Heart left ventricle (tissue), 16 donors: ENCODE results near the gene GSTA5. TPM values are rescaled to one million over a fixed set of nuclear protein-coding genes. Genes with fewer than 3 reads are reported as not detected.
"Not testable (repeated sequence)": the region's sequence is repeated elsewhere in the genome, so short reads cannot be mapped to it uniquely, and the experiment has no call there.

Source experiments
- ATAC-seq, 4 donors: fragments of 200-7000 bp; cut with Tn5 transposase; one replicate each; pipeline ENCODE4 v1.9.1; 2020 to 2022; ENCODE audit warnings: moderate library complexity in 4 of 4, mild to moderate bottlenecking in 3 of 4, moderate number of reproducible peaks in 1 of 4
- DNase-seq, 5 donors: peaks; one replicate each; pipeline ENCODE4 v3.0.0-alpha.2; 2020
- H3K27ac ChIP-seq, 12 donors: fragments of 200-600 bp; sonication (generic) in 4 of 12; one replicate each; pipeline versions ENCODE4 v1.5.0 to v1.8.0; 2016 to 2022; ENCODE audit warnings: mild to moderate bottlenecking in 2 of 12
- H3K27me3 ChIP-seq, 9 donors: fragments of 200-600 bp; sonication (generic) in 2 of 9; one replicate each; pipeline versions ENCODE4 v1.5.1 to v1.8.0; 2016 to 2022; ENCODE audit warnings: mild to moderate bottlenecking in 3 of 9
- H3K36me3 ChIP-seq, 9 donors: fragments of 200-600 bp; sonication (generic) in 2 of 9; one replicate each; pipeline versions ENCODE4 v1.5.0 to v1.8.0; 2018 to 2022; ENCODE audit warnings: mild to moderate bottlenecking in 2 of 9
- H3K4me1 ChIP-seq, 12 donors: fragments of 200-600 bp; sonication (generic) in 4 of 12; one replicate each; pipeline versions ENCODE4 v1.5.0 to v1.8.0; 2016 to 2022; ENCODE audit warnings: mild to moderate bottlenecking in 3 of 12
- H3K4me3 ChIP-seq, 12 donors: fragments of 200-600 bp; sonication (generic) in 4 of 12; one replicate each; pipeline versions ENCODE4 v1.5.0 to v1.8.0; 2017 to 2022; ENCODE audit warnings: mild to moderate bottlenecking in 9 of 12, moderate library complexity in 4 of 12
- H3K9me3 ChIP-seq, 12 donors: fragments of 200-600 bp; sonication (generic) in 4 of 12; one replicate each; pipeline versions ENCODE4 v1.5.0 to v1.8.0; 2016 to 2022; ENCODE audit warnings: mild to moderate bottlenecking in 1 of 12
- CTCF ChIP-seq, 12 donors: fragments of 200-600 bp; sonication (generic) in 4 of 12; IDR thresholded peaks; one replicate each; pipeline versions ENCODE4 v1.5.0 to v1.8.0; 2018 to 2022; ENCODE audit warnings: antibody characterized with exemption in 12 of 12, mild to moderate bottlenecking in 5 of 12
- POLR2A ChIP-seq, 2 donors: fragments of 450-650 bp; IDR thresholded peaks; one replicate each; pipeline ENCODE4 v1.6.1; 2017; ENCODE audit warnings: antibody characterized with exemption in 2 of 2, mild to moderate bottlenecking in 2 of 2, moderate library complexity in 2 of 2
- WGBS, 4 donors: extraction: QIAGEN DNeasy Blood & Tissue Kit in 2 of 4; methylation state at CpG; one replicate each; pipeline versions ENCODE4 v1.1.5 to v1.1.7; 2013 to 2018; 5-methylcytosine and 5-hydroxymethylcytosine counted together
- intact Hi-C, 10 donors: fragments of 100-400 bp; cut with DNase I; formaldehyde crosslinking; loops; one replicate each; pipeline versions ENCODE4 v1.11.1 to v1.14.2; 2022
- polyA plus RNA-seq, 2 donors: library from polyadenylated mRNA; stranded (reverse); fragments of 200-250 nt; gene quantifications; one replicate each; pipeline ENCODE4 v1.2.3, GENCODE V29; 2013
- total RNA-seq, 9 donors: library from RNA; depleted of rRNA in 2 of 9; stranded (reverse); fragments of >200 nt in 2 of 9; fragmentation: NEBNext Ultra II Directional in 3 of 9; extraction: Animal tissue kit (Norgen Biotek cat#: 25700) in 3 of 9; gene quantifications; one replicate each; pipeline versions ENCODE4 v1.1.0 to v1.2.4, GENCODE V29; 2016 to 2023
- donor health status: ischemic (EF 13 %, LVEDD 7.1; RV severe dilation, severe dysfunction).
- donor health status: healthy with polysubstance abuse.
- donor health status: DM: no; HTN: yes; CAD: no.
- donor health status: DM: no; HTN: no; CAD: no.
- donor health status: ischemic (EF 25% LVEDD 6.9; RV normal size, moderate dysfunction).
- donor health status: ischemic (EF 25% LVEDD 5.7; RV mildly dilated, moderate dysfunction).
- donor health status: healthy.
- donor health status: DM: yes; HTN: yes; CAD: no.
- donor health status: ischemic (EF 35%, LVEDD 5.7; RV mildly dilated, moderate dysfunction).
- donor health status: nonischemic (EF 11% LVEDD 7.7; RV severe dilation, severe dysfunction).
- donor health status: DM: yes; HTN: yes; CAD: no.
- donor health status: PGD.
- donor health status: ischemic (EF 29% LVEDD 5.4; RV normal size, mild dysfunction).
- donor health status: nonischemic (EF 23%, LVEDD 6.1; RV moderate dilation, normal function).

The GSTA5 gene
- total and polyA plus RNA-seq, 11 donors = not detected

DNA sequence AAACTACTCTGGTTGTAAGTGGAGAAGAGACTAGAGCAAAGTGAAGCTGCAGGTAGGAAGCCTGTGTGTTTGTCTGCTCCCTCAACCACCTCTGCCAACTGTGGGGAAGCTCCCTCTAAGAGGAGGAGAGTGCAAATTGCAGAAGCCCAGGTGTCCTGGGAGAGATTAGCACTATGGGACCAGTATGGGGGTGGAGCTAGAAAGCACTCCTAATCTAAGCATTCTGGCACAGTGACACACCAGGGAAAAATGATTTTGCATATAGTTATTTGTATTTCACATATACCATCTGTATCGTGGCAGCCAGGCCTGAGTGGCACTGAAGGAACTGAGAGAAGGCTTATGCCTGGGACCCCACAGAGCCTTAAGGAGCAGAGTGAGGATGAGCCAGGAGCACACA is 49.8 kb downstream of the GSTA5 start:
- 0% methylated on average over 1 of the region's 1 CpG for WGBS, 4 donors
- no peaks in the 10 kb centered on the region for H3K36me3 ChIP-seq
- intact Hi-C loops = no loop called here
- DNase-seq (no peak), ATAC-seq (no peak)
- TF ChIP-seq CTCF (IDR thresholded peaks at IDR 0.05) = no peak
- no peak for TF ChIP-seq POLR2A (IDR thresholded peaks at IDR 0.05)
- H3K9me3 ChIP-seq = peaks cover 0 to 2% (median 0%) of the 10 kb centered on the region in 12 donors
- no peak overlapping the region for H3K27ac ChIP-seq
- no peaks in the 10 kb centered on the region for H3K27me3 ChIP-seq
- H3K4me3 ChIP-seq = no peak overlapping the region
- H3K4me1 ChIP-seq = no peaks in the 10 kb centered on the region

DNA sequence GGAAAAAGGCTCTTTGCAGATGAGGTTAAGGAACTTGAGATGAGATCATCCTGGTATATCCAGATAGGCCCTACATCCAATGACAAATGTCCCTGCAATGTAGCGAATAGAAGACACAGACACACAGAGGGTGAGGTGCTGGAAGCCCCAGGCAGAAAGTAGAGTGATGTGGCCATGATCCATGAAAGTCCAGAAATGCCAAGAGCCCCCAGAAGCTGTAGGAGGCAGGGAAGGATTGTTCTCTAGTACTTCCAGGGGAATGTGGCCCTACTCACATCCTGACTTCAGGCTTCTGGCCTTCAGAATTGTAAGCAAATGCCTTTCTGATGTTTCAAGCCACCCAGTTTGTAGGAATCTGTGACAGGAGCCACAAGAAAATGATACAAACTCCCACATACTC is 51.0 kb downstream of the GSTA5 start:
- not testable (repeated sequence) for H3K36me3 ChIP-seq, H3K27me3 ChIP-seq, ATAC-seq, H3K9me3 ChIP-seq, H3K4me3 ChIP-seq, H3K27ac ChIP-seq, DNase-seq, H3K4me1 ChIP-seq
- WGBS, 4 donors = 71 to 80% (median 78%) methylated on average over 1 of the region's 1 CpG
- intact Hi-C loops = loop anchor here in 2 of 10 donors (5.0 kb wide), 1 partner anchor 38 kb away; no protein-coding TSS in a partner anchor

DNA sequence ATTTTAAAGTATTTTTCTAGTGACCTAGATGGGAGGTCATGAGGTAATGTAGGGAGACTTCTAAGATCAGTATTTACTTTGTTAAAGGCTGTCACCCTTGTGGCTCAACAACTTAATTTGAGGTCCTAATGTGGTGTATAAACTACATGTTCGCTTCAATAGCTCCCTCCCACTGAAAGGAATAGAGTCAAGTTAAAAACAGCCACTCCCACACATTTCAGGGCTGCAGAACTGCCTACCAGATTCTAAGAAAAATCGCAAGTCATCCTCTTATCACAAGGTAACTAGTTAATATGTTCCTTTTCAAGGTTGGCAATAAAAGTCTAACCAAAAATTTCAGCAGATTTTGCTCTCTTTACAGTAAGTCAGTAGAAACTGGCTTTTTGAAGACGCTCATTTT is 52.1 kb downstream of the GSTA5 start:
- H3K4me1 ChIP-seq = no peaks in the 10 kb centered on the region
- H3K36me3 ChIP-seq = no peaks in the 10 kb centered on the region
- H3K27me3 ChIP-seq = no peaks in the 10 kb centered on the region
- no peak overlapping the region for H3K27ac ChIP-seq
- ATAC-seq (no peak), DNase-seq (no peak)
- H3K9me3 ChIP-seq = peaks cover 0 to 2% (median 0%) of the 10 kb centered on the region in 12 donors
- no peak overlapping the region for H3K4me3 ChIP-seq
- TF ChIP-seq POLR2A (IDR thresholded peaks at IDR 0.05) = no peak
- no peak for TF ChIP-seq CTCF (IDR thresholded peaks at IDR 0.05)
- intact Hi-C loops = loop anchor here in 2 of 10 donors (5.0 kb wide), 1 partner anchor 39 kb away; no protein-coding TSS in a partner anchor
- 50 to 73% (median 56%) methylated on average over 3 of the region's 3 CpGs for WGBS, 4 donors

DNA sequence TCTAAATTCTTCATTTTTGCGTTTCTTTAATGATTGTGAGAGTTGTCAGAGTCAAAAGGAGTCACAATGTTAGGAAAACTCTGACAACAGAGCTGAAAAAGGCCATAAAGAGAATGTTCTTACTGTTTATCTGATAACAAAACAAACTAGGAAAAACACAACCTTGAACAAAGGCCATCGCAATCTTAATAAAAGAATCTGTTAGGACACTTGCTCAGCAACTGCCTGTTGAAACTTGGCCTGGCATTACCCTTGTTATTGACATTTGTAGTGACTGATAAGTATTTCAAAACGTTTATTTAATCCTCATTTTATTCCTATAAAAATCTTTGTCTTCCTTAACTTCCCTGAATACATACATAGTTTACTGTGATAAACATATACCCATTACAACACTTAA is 52.7 kb downstream of the GSTA5 start:
- no peaks in the 10 kb centered on the region for H3K27me3 ChIP-seq
- H3K36me3 ChIP-seq = no peaks in the 10 kb centered on the region
- TF ChIP-seq POLR2A (IDR thresholded peaks at IDR 0.05) (no peak), CTCF (IDR thresholded peaks at IDR 0.05) (no peak)
- H3K4me3 ChIP-seq = no peak overlapping the region
- ATAC-seq (no peak), DNase-seq (no peak)
- peaks cover 0 to 2% (median 0%) of the 10 kb centered on the region in 12 donors for H3K9me3 ChIP-seq
- WGBS, 4 donors = 49 to 51% (median 51%) methylated on average over 3 of the region's 3 CpGs
- intact Hi-C loops = loop anchor here in 3 of 10 donors (2.0 to 5.0 kb wide), 2 partner anchors 39 kb away; no protein-coding TSS in a partner anchor
- no peak overlapping the region for H3K27ac ChIP-seq
- no peaks in the 10 kb centered on the region for H3K4me1 ChIP-seq
